SK-N-SH treated with all-trans-retinoic acid at 6 μM for 48 hours (cell line): ENCODE data around the gene PBX3.

Source experiments
- CSRNP3 ChIP-seq: fragments of 250-450 bp; sonication (Bioruptor Pico); IDR thresholded peaks from 2 replicates; pipeline ENCODE4 v1.5.1; 2021; ENCODE audit warnings: mild to moderate bottlenecking, moderate library complexity
- OSR1 ChIP-seq: fragments of 250-450 bp; sonication (Bioruptor Pico); IDR thresholded peaks from 2 replicates; pipeline ENCODE4 v1.8.0; 2022; ENCODE audit warnings: moderate library complexity, mild to moderate bottlenecking, inconsistent platforms
- PATZ1 ChIP-seq: fragments of 250-450 bp; sonication (Bioruptor Pico); IDR thresholded peaks from 2 replicates; pipeline ENCODE4 v1.8.0; 2020; ENCODE audit warnings: mild to moderate bottlenecking, moderate library complexity, borderline replicate concordance
- RARB ChIP-seq: fragments of 250-450 bp; sonication (Bioruptor Pico); IDR thresholded peaks from 2 replicates; pipeline ENCODE4 v1.8.0; 2021; ENCODE audit warnings: mild to moderate bottlenecking, moderate library complexity
- TOX ChIP-seq: fragments of 250-450 bp; sonication (Bioruptor Pico); IDR thresholded peaks from 2 replicates; pipeline ENCODE4 v1.8.0; 2021; ENCODE audit warnings: mild to moderate bottlenecking, moderate library complexity, borderline replicate concordance
- ZC3H10 ChIP-seq: fragments of 250-450 bp; sonication (Bioruptor Pico); IDR thresholded peaks from 2 replicates; pipeline ENCODE4 v1.5.1; 2021; ENCODE audit warnings: mild to moderate bottlenecking, moderate library complexity
- ZFP30 ChIP-seq: fragments of 450-650 bp; formaldehyde crosslinking; IDR thresholded peaks from 2 replicates; pipeline ENCODE4 v1.5.0; 2022; ENCODE audit warnings: mild to moderate bottlenecking, moderate library complexity
- ZNF8 ChIP-seq: fragments of 450-650 bp; formaldehyde crosslinking; IDR thresholded peaks from 2 replicates; pipeline ENCODE4 v1.5.0; 2020; ENCODE audit warnings: mild to moderate bottlenecking, moderate library complexity

- TF ChIP-seq ZC3H10 (CRISPR knock-in tag) (no peak), TOX (CRISPR knock-in tag) (no peak), RARB (no peak), ZNF8 (CRISPR knock-in tag) (no peak), ZFP30 (CRISPR knock-in tag) (no peak), PATZ1 (CRISPR knock-in tag) (no peak), CSRNP3 (CRISPR knock-in tag) (no peak), OSR1 (CRISPR knock-in tag) (no peak)
Measured at GRCh38 chr9:125749287-125749935, 2.2 kb downstream of the PBX3 start.
